GM12878 (cell line): ENCODE results near the gene ZNF280D.

Experiments
- CTCF ChIP-seq, 3 experiments: IDR thresholded peaks in 2 of 3; conservative IDR thresholded peaks in 1 of 3; 2 replicates each; pipeline ENCODE4 v1.5.1; 2011; ENCODE audit warnings: low read depth in 3 of 3, low read length in 3 of 3, mild to moderate bottlenecking in 3 of 3, control low read depth in 2 of 3, moderate library complexity in 2 of 3, inconsistent platforms in 1 of 3, mixed read lengths in 1 of 3; ENCODE audit not compliant: control insufficient read depth in 2 of 3, insufficient read depth in 1 of 3; ENCODE audit errors: extremely low read depth in 1 of 3
- FOXM1 ChIP-seq: IDR thresholded peaks from 2 replicates; pipeline ENCODE4 v1.6.1; 2012; ENCODE audit warnings: low read depth, mild to moderate bottlenecking, inconsistent platforms, low read length, moderate library complexity
- JUND ChIP-seq: IDR thresholded peaks from 2 replicates; pipeline ENCODE4 v1.6.1; 2012; ENCODE audit warnings: low read depth, mild to moderate bottlenecking, low read length, improper control_type of control experiment, moderate library complexity
- POLR2AphosphoS5 ChIP-seq: IDR thresholded peaks from 2 replicates; pipeline ENCODE4 v1.6.1; 2011; ENCODE audit warnings: mild to moderate bottlenecking, low read length, inconsistent platforms
- TF ChIP-seq, protein P1 (sequence below): fragments of 150-350 bp; IDR thresholded peaks from 2 replicates; pipeline ENCODE4 v1.6.1; 2016; ENCODE audit warnings: low read depth, low read length
- TF ChIP-seq, protein P2 (sequence below): IDR thresholded peaks from 2 replicates; pipeline ENCODE4 v1.6.1; 2012; ENCODE audit warnings: low read depth, low read length, improper control_type of control experiment

GRCh38 chr15:56648311-56648710, 85.0 kb downstream of the ZNF280D start:
- TF ChIP-seq, protein P1, sequence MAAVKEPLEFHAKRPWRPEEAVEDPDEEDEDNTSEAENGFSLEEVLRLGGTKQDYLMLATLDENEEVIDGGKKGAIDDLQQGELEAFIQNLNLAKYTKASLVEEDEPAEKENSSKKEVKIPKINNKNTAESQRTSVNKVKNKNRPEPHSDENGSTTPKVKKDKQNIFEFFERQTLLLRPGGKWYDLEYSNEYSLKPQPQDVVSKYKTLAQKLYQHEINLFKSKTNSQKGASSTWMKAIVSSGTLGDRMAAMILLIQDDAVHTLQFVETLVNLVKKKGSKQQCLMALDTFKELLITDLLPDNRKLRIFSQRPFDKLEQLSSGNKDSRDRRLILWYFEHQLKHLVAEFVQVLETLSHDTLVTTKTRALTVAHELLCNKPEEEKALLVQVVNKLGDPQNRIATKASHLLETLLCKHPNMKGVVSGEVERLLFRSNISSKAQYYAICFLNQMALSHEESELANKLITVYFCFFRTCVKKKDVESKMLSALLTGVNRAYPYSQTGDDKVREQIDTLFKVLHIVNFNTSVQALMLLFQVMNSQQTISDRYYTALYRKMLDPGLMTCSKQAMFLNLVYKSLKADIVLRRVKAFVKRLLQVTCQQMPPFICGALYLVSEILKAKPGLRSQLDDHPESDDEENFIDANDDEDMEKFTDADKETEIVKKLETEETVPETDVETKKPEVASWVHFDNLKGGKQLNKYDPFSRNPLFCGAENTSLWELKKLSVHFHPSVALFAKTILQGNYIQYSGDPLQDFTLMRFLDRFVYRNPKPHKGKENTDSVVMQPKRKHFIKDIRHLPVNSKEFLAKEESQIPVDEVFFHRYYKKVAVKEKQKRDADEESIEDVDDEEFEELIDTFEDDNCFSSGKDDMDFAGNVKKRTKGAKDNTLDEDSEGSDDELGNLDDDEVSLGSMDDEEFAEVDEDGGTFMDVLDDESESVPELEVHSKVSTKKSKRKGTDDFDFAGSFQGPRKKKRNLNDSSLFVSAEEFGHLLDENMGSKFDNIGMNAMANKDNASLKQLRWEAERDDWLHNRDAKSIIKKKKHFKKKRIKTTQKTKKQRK = no peak
- TF ChIP-seq JUND = no peak
- TF ChIP-seq CTCF (IDR thresholded peaks at IDR 0.05 in 2 of 3, conservative IDR thresholded peaks at IDR 0.05 in 1 of 3; ENCODE audit: control insufficient read depth in 2 of 3, extremely low read depth in 1 of 3, insufficient read depth in 1 of 3, low read depth in 3 of 3, low read length in 3 of 3) = no peak
- TF ChIP-seq FOXM1 = no peak
- TF ChIP-seq, protein P2, sequence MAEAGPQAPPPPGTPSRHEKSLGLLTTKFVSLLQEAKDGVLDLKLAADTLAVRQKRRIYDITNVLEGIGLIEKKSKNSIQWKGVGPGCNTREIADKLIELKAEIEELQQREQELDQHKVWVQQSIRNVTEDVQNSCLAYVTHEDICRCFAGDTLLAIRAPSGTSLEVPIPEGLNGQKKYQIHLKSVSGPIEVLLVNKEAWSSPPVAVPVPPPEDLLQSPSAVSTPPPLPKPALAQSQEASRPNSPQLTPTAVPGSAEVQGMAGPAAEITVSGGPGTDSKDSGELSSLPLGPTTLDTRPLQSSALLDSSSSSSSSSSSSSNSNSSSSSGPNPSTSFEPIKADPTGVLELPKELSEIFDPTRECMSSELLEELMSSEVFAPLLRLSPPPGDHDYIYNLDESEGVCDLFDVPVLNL = no peak
- TF ChIP-seq POLR2AphosphoS5 = no peak
